Measurements from ENCODE around the gene MUS81. TPM values are rescaled to one million over a fixed set of nuclear protein-coding genes. Genes with fewer than 3 reads are reported as not detected.

The MUS81 gene
- polyA plus RNA-seq, 2 of the 4 experiments (the other 2 are of a cell fraction) = 27.8 to 33.4 TPM

- ATAC-seq = no peak
- Histone ChIP-seq H3K4me2 (peak overlapping the region; percentile 68), H3K4me3 (no peak overlapping the region), H3K4me1 (peaks cover 34% of the 10 kb centered on the region), H3K27ac (peak overlapping the region; percentile 69 to 87), H3K9me3 (no peaks in the 10 kb centered on the region)
- no peak for DNase-seq (ENCODE audit: low read depth in 1 of 2, low spot score in 1 of 2)
- no peak for FAIRE-seq
- CTCF ChIA-PET = interaction anchor here (0.8 to 31.6 kb wide), 3 partner anchors 7 to 379 kb away, joined by 3 to 618 read pairs (median 618); partner anchors contain the start of genes C11orf68, CCDC85B, DRAP1 and FIBP
- WGBS (ENCODE audit: missing lambda C conversion rate) = 76% methylated on average over 8 of the region's 8 CpGs
- POLR2A ChIA-PET = interaction anchor here (1.4 to 5.7 kb wide), 2 partner anchors 12 to 15 kb away, joined by 7 to 43 read pairs; partner anchors contain the start of gene FIBP
- TF ChIP-seq RNF2 (IDR thresholded peaks at IDR 0.05; ENCODE audit: borderline replicate concordance, low read depth) = no peak
- TF ChIP-seq FOSB (CRISPR knock-in tag; IDR thresholded peaks at IDR 0.05) = no peak
- TF ChIP-seq CTCF (IDR thresholded peaks at IDR 0.05) = no peak
- TF ChIP-seq NFE2L2 (conservative IDR thresholded peaks at IDR 0.05; ENCODE audit: low read length) = no peak
- no peak for TF ChIP-seq EP300 (IDR thresholded peaks at IDR 0.05)
- TF ChIP-seq TP53 (CRISPR knock-in tag; IDR thresholded peaks at IDR 0.05) = no peak
- TF ChIP-seq, protein P1, sequence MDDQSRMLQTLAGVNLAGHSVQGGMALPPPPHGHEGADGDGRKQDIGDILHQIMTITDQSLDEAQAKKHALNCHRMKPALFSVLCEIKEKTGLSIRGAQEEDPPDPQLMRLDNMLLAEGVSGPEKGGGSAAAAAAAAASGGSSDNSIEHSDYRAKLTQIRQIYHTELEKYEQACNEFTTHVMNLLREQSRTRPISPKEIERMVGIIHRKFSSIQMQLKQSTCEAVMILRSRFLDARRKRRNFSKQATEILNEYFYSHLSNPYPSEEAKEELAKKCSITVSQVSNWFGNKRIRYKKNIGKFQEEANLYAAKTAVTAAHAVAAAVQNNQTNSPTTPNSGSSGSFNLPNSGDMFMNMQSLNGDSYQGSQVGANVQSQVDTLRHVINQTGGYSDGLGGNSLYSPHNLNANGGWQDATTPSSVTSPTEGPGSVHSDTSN (IDR thresholded peaks at IDR 0.05) = no peak
- TF ChIP-seq ZFP36 (IDR thresholded peaks at IDR 0.05; ENCODE audit: borderline replicate concordance, partially characterized antibody) = no peak
- TF ChIP-seq RAD21 (conservative IDR thresholded peaks at IDR 0.05 in 1 of 2, IDR thresholded peaks at IDR 0.05 in 1 of 2) = no peak
- TF ChIP-seq ZSCAN20 (CRISPR knock-in tag; IDR thresholded peaks at IDR 0.05) = no peak
- TF ChIP-seq FOSL2 (IDR thresholded peaks at IDR 0.05) = no peak
- no peak for TF ChIP-seq FOSL2 (CRISPR knock-in tag; IDR thresholded peaks at IDR 0.05)
- no peak for TF ChIP-seq NR3C1 (IDR thresholded peaks at IDR 0.05)
- TF ChIP-seq, protein P2, sequence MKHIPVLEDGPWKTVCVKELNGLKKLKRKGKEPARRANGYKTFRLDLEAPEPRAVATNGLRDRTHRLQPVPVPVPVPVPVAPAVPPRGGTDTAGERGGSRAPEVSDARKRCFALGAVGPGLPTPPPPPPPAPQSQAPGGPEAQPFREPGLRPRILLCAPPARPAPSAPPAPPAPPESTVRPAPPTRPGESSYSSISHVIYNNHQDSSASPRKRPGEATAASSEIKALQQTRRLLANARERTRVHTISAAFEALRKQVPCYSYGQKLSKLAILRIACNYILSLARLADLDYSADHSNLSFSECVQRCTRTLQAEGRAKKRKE (CRISPR knock-in tag; IDR thresholded peaks at IDR 0.05; ENCODE audit: low read depth) = no peak
- no peak for TF ChIP-seq SMC3 (IDR thresholded peaks at IDR 0.05)
- no peak for TF ChIP-seq RARB (CRISPR knock-in tag; IDR thresholded peaks at IDR 0.05)
- TF ChIP-seq USF2 (IDR thresholded peaks at IDR 0.05) = no peak
- TF ChIP-seq MYC (IDR thresholded peaks at IDR 0.05; ENCODE audit: borderline replicate concordance, low read length) = no peak
- TF ChIP-seq RFX5 (IDR thresholded peaks at IDR 0.05) = no peak
Measured at GRCh38 chr11:65903715-65904114, 43.5 kb downstream of the MUS81 start.

DNA sequence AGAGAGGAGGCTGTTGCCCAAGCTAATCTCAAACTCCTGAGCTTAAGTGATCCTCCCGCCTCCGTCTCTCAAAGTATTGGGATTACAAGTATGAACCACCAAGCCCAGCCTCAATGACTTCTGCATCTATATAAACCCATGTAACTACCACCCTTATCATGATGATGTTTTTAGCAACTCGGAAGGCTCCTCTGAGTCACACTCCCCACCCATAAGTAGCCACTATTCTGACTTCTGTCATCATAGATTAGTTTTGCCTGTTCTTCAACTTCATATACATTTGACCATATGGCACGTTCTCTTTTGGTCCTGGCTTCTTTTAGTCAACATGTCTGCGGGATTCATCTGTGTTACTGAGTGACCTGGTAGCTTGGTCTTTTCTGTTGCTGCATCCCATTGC, 46.4 kb downstream of the MUS81 start:
- ATAC-seq (no peak), DNase-seq (ENCODE audit: low read depth in 1 of 2, low spot score in 1 of 2) (no peak), FAIRE-seq (no peak)
- H3K4me1 ChIP-seq = peaks cover 39% of the 10 kb centered on the region
- ChIA-PET POLR2A (interaction anchor here (0.6 kb wide), 1 partner anchor 577 kb away, joined by 3 read pairs; no protein-coding TSS in a partner anchor), CTCF (interaction anchor here (0.7 to 31.6 kb wide), 5 partner anchors 9 to 116 kb away, joined by 3 to 618 read pairs (median 3); partner anchors contain the start of genes CCDC85B, FIBP and FOSL1)
- H3K4me3 ChIP-seq = no peak overlapping the region
- H3K4me2 ChIP-seq = no peak overlapping the region
- TF ChIP-seq CBX2 (IDR thresholded peaks at IDR 0.05; ENCODE audit: borderline replicate concordance, low read depth) (no peak), CHD2 (IDR thresholded peaks at IDR 0.05; ENCODE audit: low read length, partially characterized antibody) (no peak), GATA3 (IDR thresholded peaks at IDR 0.05; ENCODE audit: borderline replicate concordance) (no peak), HEYL (CRISPR knock-in tag; IDR thresholded peaks at IDR 0.05) (no peak), SMC3 (IDR thresholded peaks at IDR 0.05) (no peak), FOXS1 (CRISPR knock-in tag; IDR thresholded peaks at IDR 0.05) (no peak), POLR2AphosphoS2 (conservative IDR thresholded peaks at IDR 0.05; ENCODE audit: low read length) (no peak), ZNF302 (CRISPR knock-in tag; IDR thresholded peaks at IDR 0.05) (no peak), EP300 (IDR thresholded peaks at IDR 0.05) (no peak), RAD21 (conservative IDR thresholded peaks at IDR 0.05 in 1 of 2, IDR thresholded peaks at IDR 0.05 in 1 of 2) (no peak), MAFK (IDR thresholded peaks at IDR 0.05; ENCODE audit: partially characterized antibody) (no peak)
- TF ChIP-seq, protein P3, sequence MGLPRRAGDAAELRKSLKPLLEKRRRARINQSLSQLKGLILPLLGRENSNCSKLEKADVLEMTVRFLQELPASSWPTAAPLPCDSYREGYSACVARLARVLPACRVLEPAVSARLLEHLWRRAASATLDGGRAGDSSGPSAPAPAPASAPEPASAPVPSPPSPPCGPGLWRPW (IDR thresholded peaks at IDR 0.05) = no peak
- H3K27ac ChIP-seq = no peak overlapping the region
- no peaks in the 10 kb centered on the region for H3K9me3 ChIP-seq
- 80% methylated on average over 5 of the region's 5 CpGs for WGBS (ENCODE audit: missing lambda C conversion rate)
